NCI-H1436 treated with DMSO at 0.1 percent for 48 hours (cell line): ENCODE data around the gene PHF5A.

Experiments
- DNase-seq: peaks from one replicate; lab custom pipeline; 2025; lab: John Stamatoyannopoulos, UW

The PHF5A gene

GRCh38 chr22:41411021-41411851, 57.3 kb downstream of the PHF5A start:
- DNase-seq, result no peak

- DNase-seq, result no peak
These were observed 58.2 kb downstream of the PHF5A start for GRCh38 chr22:41410311-41410751.
